ENCODE measurements around the gene LELP1.
"Not testable (repeated sequence)": the region's sequence is repeated elsewhere in the genome, so short reads cannot be mapped to it uniquely, and the experiment has no call there.

LELP1 gene

DNA sequence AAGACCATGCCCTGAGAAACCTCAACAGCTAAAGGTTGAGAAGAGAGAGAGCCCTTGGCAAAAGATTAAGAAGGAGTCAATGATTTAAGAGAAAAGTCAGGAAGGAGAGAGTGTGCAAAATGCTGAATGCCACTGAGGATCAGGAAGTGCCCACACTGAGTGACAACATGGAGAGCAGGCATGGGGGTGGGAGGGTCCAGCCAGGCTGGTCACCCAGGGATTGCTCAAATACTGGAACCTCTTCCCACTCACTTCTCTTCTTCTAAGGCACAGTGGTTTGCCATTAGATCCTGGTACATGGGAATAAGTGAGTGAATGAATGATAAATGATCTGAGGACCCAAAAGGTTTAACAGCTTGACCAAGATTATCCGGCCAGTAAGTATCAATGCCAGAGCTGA lies 25.3 kb downstream of the LELP1 start:
- TF ChIP-seq, protein P1, sequence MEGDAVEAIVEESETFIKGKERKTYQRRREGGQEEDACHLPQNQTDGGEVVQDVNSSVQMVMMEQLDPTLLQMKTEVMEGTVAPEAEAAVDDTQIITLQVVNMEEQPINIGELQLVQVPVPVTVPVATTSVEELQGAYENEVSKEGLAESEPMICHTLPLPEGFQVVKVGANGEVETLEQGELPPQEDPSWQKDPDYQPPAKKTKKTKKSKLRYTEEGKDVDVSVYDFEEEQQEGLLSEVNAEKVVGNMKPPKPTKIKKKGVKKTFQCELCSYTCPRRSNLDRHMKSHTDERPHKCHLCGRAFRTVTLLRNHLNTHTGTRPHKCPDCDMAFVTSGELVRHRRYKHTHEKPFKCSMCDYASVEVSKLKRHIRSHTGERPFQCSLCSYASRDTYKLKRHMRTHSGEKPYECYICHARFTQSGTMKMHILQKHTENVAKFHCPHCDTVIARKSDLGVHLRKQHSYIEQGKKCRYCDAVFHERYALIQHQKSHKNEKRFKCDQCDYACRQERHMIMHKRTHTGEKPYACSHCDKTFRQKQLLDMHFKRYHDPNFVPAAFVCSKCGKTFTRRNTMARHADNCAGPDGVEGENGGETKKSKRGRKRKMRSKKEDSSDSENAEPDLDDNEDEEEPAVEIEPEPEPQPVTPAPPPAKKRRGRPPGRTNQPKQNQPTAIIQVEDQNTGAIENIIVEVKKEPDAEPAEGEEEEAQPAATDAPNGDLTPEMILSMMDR (IDR thresholded peaks at IDR 0.05; ENCODE audit: extremely low read depth, missing control alignments) = no peak
- no peak for DNase-seq (ENCODE audit: low spot score)

DNA sequence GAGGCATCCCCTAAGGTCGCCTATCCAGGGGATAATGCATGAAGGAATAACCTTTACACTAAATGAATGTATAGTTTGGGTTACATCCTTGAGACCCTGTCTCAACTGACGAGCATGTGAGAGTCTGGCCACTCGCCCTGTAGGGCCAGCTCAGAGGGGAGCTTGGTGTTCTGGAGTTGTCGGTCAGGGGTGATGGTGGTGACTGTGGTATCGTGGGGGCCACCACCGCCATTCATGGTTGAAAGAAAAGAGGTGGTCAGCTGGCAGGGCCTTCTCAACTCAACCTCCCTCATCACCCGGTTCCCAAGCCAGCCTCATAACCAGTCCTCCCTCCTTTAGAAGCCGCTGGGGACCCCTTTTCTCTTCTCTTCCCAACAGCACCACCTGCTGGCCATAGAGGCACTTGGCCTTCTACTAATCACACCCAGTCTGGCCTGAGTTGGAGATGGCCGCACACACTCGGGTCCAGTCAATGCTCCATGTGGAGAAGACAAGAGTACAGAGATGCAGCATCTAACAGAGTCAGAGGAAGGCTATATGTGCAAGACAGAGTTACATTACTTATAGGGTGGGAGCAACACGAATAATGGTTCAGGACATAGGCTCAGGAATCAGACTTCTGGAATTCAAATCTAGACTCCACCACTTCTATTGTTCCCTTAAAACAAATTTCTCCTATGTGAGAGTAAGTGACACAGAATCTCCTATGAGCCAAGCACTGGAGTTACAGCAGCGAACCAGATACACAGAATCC lies 26.0 kb downstream of the LELP1 start:
- TF ChIP-seq, protein P1 (IDR thresholded peaks at IDR 0.05; ENCODE audit: extremely low read depth, missing control alignments) = peak; percentile 24
- DNase-seq (ENCODE audit: low spot score) = not testable (repeated sequence)

DNA sequence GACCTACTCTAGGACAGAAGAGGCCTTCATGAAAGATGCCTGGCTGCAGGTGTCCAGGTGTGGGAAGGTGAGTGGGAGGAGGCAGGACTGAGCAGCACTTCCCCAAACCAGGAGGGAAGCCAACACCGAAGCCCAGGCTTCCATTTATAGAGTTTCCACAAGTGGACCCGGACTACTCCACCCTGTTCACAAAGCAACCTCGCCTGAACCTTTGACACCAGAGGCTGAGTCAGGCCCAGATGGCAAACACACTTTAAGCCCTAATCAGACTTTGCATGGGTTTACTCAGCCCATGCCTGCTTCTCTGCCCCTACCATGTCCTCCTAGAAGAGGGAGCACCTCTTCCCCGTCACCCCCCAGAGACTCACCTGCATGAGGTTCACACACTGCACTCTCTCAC lies 28.1 kb downstream of the LELP1 start:
- DNase-seq (ENCODE audit: low spot score) = no peak
- TF ChIP-seq, protein P1 (IDR thresholded peaks at IDR 0.05; ENCODE audit: extremely low read depth, missing control alignments) = no peak

DNA sequence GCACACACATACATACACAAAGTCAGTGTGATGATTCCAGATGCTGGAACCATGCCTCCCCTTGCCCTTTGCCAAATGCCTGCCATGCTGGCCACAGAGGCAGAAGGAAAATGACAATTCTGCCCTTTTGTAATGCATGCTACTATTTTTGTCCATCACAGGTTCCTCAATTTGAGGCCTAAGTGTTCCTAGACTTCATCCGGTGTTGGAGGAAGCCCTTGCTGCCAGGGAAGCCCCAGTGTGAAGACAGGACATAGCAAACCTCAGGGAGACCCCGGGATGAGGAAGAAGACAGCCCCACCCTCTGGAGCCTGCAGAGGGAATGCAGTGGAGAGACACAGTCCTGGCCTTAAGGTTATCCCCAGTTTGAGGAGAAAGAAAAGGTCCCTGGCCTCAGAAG lies 28.6 kb downstream of the LELP1 start:
- DNase-seq (ENCODE audit: low spot score) = no peak
- TF ChIP-seq, protein P1 (IDR thresholded peaks at IDR 0.05; ENCODE audit: extremely low read depth, missing control alignments) = no peak

DNA sequence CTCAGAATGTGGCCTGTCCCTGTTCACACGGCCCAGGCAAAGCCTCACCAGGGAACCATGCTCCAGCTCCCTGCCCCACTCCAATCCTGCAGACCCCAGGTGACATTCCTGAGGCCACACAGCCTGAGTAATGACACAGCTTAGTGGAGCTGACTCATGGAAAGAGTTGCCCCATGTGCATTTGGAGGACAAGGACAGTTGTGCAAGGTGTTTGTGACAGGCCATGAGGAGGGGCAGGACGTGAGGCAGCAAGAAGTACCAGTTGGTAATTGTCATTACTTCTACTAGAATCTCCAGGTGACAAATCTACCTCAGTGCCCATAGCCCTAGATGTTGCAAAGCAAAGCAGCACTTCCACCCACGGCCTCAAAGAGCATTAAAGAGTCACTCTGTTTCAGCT lies 29.3 kb downstream of the LELP1 start:
- no peak for DNase-seq (ENCODE audit: low spot score)
- TF ChIP-seq, protein P1 (IDR thresholded peaks at IDR 0.05; ENCODE audit: extremely low read depth, missing control alignments) = no peak

DNA sequence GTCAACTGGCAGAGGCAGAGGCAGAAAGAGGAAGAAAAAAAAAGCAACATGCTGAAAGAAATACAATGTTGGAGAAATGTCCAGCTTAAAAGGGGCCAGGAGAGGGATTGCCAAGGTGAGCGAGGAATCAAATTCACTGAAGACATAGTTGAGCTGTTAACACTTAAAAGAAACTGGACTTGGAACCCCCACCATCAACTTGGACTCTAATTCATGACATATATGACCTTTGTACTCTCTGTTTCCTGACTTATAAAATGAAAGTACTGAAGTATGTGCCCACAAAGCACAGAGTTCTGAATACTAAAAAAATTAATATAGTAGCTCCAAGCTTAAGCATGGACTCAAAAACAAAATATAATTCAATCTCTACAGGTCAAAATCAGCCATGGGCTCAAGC lies 30.2 kb downstream of the LELP1 start:
- DNase-seq (ENCODE audit: low spot score) = no peak
- TF ChIP-seq, protein P1 (IDR thresholded peaks at IDR 0.05; ENCODE audit: extremely low read depth, missing control alignments) = no peak

DNA sequence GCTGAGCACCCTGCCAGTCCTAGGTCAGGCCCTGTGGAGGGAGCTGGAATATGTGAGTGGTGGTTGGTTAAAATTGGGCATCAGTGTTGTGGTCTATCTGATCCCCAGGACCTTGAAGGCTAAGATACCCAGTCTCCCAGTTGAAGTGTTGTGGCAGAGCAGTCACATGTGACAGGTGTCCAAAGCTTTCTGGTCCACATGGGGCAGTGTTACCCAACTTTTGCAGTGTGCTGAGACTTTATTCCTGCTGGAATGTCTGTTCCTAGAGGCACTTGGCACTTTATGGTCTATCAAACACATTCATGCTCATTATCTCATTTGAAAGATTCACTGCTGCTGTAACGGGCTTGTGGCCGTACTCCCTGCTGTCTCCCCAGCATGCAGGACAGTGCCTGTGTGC lies 35.3 kb downstream of the LELP1 start:
- TF ChIP-seq, protein P1 (IDR thresholded peaks at IDR 0.05; ENCODE audit: extremely low read depth, missing control alignments) = no peak
- no peak for DNase-seq (ENCODE audit: low spot score)

Measured in GM20000 (cell line).